NCI-H524 treated with DMSO at 0.1 percent for 48 hours (cell line): ENCODE measurements around the gene ST7.

ENCODE experiments used
- DNase-seq: peaks from one replicate; lab custom pipeline; 2025; lab: John Stamatoyannopoulos, UW

The ST7 gene

DNA sequence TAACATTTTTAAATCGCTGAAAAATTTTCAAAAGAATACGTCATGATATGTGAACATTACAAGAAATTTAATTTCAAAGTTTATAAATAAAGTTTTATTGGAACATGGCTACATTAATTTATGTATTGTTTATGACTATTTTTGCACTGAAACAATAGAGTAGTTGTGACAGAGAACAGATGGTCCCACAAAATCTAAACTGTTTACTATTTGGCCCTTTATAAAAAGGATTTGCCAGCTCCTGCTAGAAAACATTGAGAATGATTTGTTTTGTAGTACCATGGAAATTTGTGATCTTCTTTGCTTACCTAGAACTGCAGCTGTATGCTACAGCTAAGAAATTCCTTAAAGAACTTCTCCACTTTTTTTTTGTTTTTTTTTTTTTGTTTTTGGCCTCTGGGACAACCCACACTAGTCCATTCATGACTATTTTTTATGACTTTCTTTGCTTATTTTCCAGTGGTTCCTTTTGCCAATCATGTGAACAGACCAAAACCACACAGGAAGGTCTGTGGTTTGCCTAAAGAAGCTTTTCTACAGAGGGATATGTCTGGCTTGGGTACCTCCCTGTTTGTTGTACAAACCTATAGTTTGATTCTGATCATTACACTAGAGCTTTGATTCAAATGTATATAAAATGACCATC lies 55.7 kb downstream of the ST7 start:
- no peak for DNase-seq

DNA sequence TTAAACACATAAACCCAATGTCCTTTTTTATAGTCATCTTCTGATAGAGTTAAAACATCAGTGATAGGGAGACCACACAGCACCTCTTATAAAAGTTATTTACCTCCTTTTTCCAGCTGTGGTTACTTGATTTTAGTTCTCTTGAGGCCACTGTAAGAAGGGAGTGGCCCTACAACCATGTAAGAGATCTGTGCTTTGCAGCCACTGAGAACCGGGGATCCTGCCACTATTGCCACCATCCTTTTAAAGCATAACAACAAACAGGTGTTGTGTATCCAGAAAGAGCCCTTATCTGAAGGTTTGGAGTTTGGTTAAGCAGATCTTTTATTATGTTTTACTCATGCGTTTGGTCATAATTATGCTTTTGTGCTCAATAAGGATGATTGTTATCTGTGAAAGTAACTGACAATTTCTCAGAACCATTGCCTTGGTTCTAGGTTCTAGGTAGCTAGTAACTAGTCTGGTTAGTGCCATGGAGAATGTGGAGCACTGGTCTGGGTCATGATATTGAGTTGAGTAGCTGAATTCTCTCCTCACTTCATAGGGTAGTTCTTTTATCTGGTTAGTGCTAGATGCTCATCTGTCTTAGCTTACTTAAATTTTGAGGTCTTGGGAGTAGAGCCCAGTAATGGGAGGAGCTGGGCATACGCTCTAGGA lies 56.5 kb downstream of the ST7 start:
- no peak for DNase-seq

DNA sequence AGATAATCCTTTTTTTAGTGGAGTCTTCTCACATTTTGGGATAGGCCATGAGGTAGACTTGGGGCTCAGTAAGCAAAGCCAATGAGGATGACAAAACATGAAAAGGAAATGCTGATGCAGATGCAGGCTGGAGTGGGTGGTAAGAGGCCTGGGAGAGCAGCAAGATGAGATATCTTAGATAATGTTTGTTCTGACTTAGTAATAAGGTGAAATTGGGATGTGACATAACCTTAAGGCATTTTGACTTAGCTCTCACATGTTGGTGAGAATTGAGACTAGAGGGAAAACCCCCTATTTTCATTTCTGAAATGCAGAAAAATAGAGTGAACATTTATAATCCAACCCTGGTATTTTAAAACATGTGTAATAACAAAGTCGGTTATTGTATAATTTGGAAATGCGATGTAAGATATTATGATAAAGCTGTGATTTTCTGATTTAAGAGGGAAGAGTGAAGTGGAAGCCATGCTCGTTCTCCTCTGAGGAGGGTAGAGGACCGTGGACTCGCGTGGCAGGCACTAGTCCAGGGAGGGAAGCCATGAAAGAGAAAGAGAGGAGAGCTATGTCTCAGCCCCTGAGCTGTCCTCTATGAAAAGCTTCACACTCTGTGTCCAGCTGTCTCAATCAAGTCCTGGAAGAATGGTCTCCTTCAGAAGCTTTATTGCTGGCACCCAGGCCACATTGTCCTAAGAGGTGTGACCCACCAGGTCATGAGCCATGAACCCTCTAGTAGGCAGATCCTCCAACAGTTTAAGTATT lies 57.3 kb downstream of the ST7 start:
- no peak for DNase-seq

DNA sequence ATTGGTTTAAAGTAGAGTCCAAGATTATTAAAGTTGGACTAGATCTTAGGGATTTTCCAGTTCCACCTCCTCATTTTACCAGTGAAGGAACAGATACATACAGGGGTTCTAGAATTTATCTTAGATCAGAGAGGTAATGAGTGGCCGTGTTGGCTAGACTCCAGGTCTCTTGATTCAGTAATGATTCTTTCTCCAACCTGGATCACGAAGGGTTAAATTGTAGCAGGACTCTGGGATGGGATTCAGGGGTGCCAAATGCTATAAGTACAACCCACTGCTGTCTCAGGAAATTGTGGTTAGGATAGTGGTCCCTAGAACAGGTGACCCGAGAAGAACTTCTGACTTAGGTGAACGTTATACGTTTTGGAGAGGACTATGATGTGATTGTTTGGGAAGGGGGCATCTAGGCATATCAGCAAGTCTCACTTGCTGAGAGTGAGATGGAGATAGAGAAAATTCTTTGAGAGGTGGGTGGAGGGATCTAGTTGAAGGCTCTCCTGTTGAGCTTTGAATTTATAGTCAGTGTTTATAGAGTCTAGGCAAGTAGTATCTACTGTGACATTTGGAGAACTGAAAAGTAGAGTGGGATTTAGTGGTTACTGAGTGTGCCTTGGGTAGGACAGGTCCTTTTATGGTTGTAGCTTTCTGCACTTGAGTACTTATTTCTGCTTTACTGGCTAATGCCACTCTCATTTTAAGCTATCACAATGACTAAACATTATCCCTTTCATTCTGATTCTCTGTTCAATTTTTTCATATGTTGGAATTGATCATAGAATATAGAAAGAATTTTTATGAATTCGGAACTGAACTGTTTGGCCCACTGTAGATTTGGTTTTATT lies 58.3 kb downstream of the ST7 start:
- no peak for DNase-seq

DNA sequence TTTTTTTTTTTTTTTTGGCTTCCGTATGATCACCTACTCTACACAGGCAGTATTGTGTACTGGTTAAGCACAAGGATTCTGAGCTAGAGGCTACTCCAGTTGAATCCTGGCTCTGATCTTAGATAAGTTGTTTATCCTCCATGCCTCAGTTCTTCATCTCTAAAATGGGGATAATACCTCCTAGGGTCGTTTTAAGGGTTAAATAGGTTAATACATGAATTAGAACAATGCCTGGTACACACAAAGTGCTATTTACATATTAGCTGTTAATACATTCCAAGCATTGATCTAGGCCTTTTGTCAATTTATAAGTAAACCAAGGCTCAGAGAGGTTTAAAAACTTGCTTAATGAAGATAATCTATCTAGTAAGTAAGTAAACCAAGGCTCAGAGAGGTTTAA lies 59.0 kb downstream of the ST7 start:
- no peak for DNase-seq

DNA sequence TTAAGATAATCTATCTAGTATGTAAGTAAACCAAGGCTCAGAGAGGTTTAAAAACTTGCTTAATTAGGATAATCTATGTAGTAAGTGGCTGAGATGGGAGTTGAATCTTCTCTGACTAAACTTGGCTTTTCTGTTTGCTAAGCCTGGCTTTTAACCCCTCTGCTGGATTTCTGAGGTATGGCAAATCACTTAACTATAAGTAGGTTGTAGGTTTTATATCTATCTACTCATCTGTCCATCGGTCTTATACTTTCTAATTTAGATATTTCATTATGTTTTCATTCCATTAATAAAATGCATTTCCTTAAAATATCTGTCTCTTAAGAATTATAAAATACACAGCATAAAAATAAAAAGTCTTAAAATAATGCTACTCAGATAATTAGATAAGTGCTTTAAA lies 59.4 kb downstream of the ST7 start:
- DNase-seq = peak; percentile 48

DNA sequence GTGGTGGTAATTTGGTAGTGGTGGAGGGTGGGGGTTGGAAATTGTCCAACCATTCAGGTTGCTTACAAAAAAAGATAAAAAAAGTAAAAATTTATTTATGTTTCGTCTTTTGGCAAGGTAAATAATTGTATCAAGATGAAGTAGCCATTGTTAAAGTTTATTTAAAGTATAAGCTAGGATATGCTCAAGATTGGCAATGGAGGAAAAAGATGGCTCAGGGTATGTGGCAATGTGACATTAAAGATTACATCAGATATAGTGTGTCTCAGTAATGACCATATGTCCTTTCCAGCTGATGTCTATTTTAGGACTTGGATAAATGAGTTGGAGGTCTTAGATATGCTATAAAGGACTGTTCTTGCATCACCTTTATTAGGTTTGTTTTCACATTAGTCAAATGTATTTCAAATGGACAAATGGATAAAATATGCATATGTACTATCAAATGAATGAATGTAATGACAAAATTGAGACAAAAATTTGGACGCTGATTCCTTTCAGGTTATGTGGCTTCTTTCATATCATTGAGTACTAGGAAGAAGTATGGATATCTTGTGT lies 60.9 kb downstream of the ST7 start:
- DNase-seq = peak; percentile 26

DNA sequence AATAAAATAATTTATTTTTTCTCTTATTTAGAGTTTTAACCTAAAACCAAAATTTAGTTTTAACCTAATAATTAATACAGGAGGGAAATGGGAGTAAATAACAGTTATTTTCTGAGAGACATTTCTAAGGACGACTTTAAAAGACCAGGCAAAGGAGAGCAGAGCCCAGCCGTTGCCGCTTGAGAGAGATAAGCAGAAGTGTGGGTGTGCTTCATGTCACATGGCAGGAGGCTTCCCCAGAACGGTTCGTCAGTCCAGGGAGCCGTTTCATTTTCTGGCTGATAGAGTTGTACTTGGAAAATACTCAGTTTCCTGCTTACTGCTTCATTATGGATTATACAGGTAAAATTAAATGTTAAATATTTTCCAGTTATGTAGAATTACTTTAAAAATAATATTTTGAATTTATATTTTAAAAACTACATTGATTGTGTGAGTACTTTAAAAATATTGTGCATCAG lies 61.4 kb downstream of the ST7 start:
- peak; percentile 57 for DNase-seq

DNA sequence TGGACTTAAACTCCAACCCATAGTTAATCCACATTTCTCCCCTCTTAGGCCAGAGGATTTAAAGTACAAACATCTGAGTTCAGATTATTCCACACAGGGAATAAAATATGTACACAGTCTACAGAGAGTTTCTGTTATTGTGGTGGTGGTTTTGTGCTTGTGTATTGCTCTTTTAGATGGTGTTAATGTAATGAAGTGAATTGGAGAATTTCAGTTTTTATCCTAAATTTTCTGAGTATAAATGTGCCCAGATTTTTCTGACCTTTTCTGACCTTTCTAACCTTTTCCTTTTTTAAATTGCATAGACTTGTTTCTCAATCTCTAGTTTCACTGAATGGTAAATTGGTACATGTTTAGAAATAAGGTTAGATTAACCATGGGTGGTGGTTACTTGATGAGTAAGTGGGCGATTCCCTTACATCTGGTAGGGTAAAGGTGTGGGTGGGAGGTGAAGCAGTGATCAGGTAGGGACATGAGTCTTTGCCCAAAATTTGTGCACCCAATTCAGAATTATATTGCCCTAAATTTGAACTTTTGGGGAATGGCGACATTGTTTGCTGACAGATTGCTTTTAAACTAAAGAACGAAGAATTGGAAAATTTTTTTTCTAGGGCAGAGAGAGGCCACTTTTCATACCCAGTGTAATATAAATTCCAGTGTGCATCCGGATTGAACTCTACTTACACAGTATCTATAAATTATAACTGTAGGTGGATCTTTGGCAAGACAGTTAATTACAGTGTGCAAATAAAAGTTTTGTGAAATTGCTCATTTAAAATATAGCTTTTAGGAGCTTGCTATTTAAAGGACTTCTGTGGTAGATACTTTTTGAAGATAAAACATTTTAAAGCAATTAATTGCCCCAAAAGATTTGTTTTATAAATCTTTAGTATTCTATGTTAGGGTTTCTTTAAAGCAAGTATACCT lies 62.2 kb downstream of the ST7 start:
- no peak for DNase-seq

DNA sequence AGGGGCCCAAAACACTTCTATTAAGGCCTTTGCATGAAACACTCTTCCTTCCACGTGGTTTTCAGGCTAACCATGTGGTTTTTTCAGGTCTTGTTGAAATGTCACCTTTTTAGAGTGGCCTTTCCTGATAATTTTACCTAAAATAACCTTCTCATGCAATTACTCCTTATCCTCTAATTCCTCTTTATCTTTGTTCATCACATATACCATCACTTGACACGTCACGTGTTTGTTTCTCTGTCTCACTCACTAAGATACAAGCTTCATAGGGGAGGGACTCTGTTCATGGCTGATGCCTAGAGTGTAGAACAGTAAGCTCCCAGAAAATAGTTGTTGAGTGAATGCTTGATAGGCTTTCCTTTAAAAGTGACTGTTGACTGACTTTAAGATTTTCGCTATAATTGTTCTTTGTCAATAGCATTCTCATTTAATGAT lies 63.7 kb downstream of the ST7 start:
- DNase-seq = no peak

DNA sequence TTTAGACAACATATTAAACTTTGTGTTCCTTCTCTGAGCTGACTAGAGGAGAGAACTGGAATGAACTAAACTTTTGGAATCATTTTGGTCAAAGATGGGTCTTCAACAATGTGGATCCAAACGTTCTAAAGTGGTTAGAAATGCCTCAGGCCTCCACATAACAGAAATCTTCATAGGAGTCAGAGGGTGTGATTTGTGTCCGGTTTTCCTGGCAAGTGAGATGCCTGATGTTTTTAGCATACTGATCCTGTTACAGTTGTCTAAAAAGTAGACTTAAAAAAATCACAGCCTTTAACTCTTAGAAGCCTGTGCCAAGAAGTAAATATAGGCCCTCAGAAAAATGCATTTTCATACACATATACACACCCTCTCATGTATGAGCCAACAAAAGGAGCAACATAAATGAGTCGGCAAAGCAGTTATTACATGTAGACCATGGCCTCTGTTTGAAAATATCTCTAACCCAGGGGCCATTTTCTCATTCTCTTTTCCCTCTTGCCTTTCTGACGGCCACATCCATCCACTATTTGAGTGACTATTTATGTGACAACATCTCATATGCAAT lies 64.5 kb downstream of the ST7 start:
- DNase-seq = no peak

DNA sequence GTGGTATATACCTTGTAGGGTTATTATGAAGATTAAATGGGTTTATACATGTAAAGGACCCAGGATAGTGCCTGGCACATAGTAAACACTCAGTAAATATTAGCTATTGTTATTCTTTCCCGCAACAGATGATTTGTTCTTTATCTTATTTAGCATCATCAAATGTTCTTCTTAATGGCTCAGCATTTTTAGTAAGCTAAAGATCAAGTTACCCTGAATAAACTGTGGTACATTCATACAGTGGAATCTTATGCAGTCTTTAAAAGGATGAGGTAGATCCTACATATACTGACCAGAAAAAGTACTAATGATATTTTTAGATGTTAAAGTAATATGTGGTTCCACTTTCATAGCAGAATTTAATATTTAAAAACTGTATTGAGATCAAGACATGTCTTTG lies 65.4 kb downstream of the ST7 start:
- DNase-seq = no peak

DNA sequence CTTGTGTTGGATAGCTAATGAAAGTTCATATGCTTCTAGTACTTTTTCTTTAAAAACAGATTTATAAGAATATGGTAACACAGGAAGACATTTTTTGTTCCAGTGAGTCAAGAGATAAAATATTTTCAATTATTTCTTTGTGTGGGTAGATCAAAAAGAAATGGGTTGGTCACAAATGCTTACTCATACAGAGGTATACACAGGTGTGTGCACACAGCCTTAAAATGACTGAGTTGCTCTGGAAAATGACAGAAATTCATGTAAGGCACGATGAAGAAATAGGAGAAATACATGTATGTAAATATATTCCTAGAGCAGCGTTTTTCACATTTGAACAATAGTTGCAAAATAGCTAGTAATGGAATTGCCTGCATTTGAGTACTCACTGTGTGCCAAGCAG lies 66.0 kb downstream of the ST7 start:
- no peak for DNase-seq

DNA sequence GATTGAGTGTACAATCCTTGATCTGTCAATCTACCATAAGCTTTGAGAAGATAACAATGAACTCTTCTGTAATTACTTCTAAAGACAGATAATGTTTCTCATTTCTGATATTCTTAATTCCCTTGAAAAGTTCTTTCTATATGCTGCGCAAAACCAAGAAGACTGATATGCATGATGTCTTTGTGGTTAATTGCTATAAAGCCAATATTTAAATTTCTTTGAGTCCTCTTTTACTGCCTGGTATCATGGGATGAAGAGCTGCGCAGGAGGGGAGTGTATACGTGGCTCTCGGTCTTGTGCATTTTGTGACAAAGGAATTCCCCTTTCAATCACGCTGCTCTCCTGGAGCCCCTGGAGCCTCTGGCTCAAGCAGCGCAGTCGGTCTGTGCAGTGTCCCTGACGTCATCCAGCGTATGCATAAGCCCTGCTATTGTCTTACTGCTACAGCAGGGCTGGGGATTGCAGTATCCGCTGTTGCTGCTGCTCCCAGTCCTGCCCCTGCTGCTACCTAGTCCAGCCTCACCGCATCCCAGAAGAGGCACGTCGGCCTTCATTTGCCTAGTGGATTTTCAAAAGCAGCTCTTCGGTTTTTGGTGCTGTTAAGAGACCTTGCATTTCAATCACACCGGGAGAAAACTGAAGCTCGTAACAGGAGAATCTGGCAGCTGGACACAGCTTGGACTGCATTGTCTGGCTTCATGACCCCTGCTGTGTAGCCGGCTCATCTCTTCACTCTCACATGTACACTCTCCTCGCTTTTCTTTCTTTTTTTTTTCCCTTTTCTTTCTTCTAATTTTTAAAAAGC lies 66.7 kb downstream of the ST7 start:
- DNase-seq = peak; percentile 84

DNA sequence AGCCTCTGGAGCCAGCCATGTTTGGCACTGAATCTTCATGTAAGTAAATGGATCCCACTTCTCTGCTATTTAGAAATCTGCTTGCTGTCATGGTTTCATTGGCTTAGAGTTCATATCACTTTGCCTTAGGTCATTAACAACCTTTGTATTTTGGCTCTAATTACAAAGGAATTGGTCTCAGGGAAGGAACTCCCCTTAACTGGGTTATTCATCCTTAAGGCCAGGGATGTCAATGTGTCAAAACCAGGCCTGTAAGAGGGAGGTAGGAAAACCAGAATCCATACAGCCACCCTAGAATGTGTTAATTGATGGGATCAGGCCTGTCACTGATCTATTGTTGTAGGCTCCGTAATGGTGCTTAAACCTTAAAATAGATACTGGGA lies 67.3 kb downstream of the ST7 start:
- peak; percentile 47 for DNase-seq

DNA sequence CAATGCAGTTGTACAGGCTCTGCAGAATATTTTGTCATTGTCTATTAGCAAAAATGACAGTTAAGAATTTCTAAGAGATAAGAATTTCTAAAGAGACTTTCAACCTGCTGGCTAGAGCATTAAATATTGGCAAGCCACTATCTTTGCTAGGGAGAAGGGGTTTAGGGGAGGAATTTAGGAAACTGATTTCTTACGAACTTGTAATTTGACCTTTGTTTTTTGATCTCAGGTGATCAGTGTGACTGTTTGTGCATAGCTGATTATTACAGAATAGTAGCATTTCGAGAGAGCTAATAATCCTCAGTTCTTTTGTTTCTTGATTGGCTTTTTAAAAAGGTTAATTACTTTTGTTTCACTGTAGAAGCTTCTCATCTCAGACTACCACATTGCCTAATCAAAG lies 68.1 kb downstream of the ST7 start:
- DNase-seq = no peak

DNA sequence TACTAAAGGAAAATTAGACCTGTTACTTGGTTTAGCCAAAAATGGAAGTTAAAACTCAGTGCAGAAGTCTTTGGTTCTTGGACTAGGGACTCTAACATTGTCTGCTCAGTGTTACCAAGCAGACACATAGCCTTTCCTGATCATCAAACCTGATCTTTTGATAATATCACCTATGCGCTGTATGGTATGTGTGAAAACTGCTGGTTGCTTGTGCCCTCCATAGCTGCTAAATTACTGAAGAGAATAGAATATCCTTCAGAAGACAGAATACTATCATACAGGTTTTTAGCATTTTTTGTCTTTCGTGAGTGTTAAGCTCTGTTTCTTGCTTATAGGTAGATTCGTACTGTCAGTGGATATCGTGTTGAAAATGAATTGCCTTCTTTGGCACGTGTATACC lies 68.7 kb downstream of the ST7 start:
- DNase-seq = no peak

DNA sequence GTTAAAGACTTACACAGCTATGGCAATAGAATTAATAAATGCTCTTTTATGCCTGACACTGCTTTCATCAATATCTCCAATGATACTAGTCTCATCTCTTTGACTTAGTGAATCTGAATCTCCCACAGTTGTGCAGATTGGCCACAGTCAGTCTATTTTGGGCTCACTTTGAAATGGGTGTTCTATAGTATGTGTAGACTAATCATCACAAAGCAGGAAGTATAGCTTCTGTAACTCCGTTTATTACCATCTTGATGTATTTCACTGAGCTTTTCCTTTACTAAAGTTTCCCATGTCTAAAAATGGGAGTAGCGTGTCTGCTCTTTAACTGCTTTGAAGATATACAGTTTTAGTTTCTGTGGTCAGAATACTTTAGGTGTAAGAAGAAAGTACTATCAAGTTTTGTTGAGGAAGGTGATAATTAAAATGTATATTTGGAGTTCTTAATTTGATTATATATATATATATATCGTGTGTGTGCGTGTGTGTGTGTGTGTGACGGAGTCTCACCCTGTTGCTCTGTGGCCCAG lies 70.1 kb downstream of the ST7 start:
- no peak for DNase-seq

DNA sequence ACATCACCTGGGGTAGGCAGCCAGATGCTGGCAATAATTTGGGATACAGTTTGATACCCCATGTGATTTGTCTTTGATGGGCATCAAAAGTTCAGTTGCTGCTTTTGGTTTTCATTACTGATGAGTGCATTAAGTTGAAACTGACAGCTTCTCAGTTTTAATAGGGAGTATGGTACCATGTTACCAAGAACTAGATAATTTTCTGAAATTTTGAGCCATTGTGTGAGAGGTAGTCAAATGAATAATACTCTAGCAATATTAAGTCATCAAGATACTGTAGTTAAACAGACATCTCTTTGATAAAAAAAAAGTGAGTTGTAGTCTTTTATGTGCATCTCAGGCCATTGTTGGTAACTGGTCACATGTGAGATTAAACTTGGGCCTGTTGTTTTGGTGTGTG lies 71.5 kb downstream of the ST7 start:
- no peak for DNase-seq
